Hepatocyte (in vitro differentiated cells): Measurements from ENCODE around the gene SHANK1. TPM values are rescaled to one million over a fixed set of nuclear protein-coding genes. Genes with fewer than 3 reads are reported as not detected.

ENCODE experiments used
- DNase-seq: peaks from one replicate; pipeline ENCODE4 v3.0.0-alpha.2; 2016; ENCODE audit warnings: low spot score
- H2AFZ ChIP-seq: fragments of 200-600 bp; sonication (generic); 2 replicates; pipeline ENCODE4 v1.6.0; 2016; ENCODE audit warnings: antibody characterized with exemption, mild to moderate bottlenecking
- H3K27ac ChIP-seq: fragments of 200-600 bp; sonication (generic); 2 replicates; pipeline ENCODE4 v1.5.1; 2016; ENCODE audit warnings: mild to moderate bottlenecking
- H3K27me3 ChIP-seq: fragments of 200-600 bp; sonication (generic); 2 replicates; pipeline ENCODE4 v1.6.1; 2016
- H3K36me3 ChIP-seq: fragments of 200-600 bp; sonication (generic); replicated peaks from 2 replicates; pipeline ENCODE4 v1.5.1; 2016; ENCODE audit warnings: low read depth; ENCODE audit not compliant: insufficient read depth
- H3K4me1 ChIP-seq: fragments of 200-600 bp; sonication (generic); 2 replicates; pipeline ENCODE4 v1.5.1; 2016; ENCODE audit warnings: mild to moderate bottlenecking, moderate library complexity; ENCODE audit not compliant: insufficient read depth
- H3K4me2 ChIP-seq: fragments of 200-600 bp; sonication (generic); 2 replicates; pipeline ENCODE4 v1.6.0; 2016
- H3K4me3 ChIP-seq: fragments of 200-600 bp; sonication (generic); 2 replicates; pipeline ENCODE4 v1.5.1; 2016; ENCODE audit warnings: mild to moderate bottlenecking
- H3K79me2 ChIP-seq: fragments of 200-600 bp; sonication (generic); 2 replicates; pipeline ENCODE4 v1.6.0; 2017; ENCODE audit warnings: mild to moderate bottlenecking
- H3K9me2 ChIP-seq: fragments of 200-600 bp; sonication (generic); replicated peaks from 2 replicates; pipeline ENCODE4 v1.6.0; 2017; ENCODE audit warnings: mild to moderate bottlenecking; ENCODE audit not compliant: insufficient read depth
- H3K9me3 ChIP-seq: fragments of 200-600 bp; sonication (generic); 2 replicates; pipeline ENCODE4 v1.5.1; 2016; ENCODE audit warnings: low read depth, mild to moderate bottlenecking
- H4K20me1 ChIP-seq: fragments of 200-600 bp; sonication (generic); 2 replicates; pipeline ENCODE4 v1.6.0; 2016; ENCODE audit warnings: mild to moderate bottlenecking; ENCODE audit not compliant: insufficient read depth, poor library complexity, severe bottlenecking
- CTCF ChIP-seq: fragments of 200-600 bp; sonication (generic); IDR thresholded peaks from 2 replicates; pipeline ENCODE4 v1.5.1; 2016; ENCODE audit warnings: antibody characterized with exemption, mild to moderate bottlenecking; ENCODE audit not compliant: poor library complexity
- EZH2 ChIP-seq: fragments of 200-600 bp; sonication (generic); IDR thresholded peaks from 2 replicates; pipeline ENCODE4 v1.6.1; 2016; ENCODE audit warnings: antibody characterized with exemption, mild to moderate bottlenecking, borderline replicate concordance
- EZH2phosphoT487 ChIP-seq: fragments of 200-600 bp; sonication (generic); IDR thresholded peaks from one replicate; pipeline ENCODE4 v1.6.1; 2018; ENCODE audit warnings: antibody characterized with exemption, mild to moderate bottlenecking, low read depth, moderate library complexity; ENCODE audit not compliant: unreplicated experiment, severe bottlenecking
- WGBS: methylation state at CpG from one replicate; pipeline ENCODE4 v1.1.6; 2016; ENCODE audit warnings: low lambda C conversion rate; ENCODE audit errors: missing lambda C conversion rate; 5-methylcytosine and 5-hydroxymethylcytosine counted together
- polyA plus RNA-seq: library from polyadenylated mRNA; unstranded; fragments of >200 nt; fragmentation: Nextera tagmentation; extraction: Ambion mirVana; gene quantifications from 2 replicates; pipeline ENCODE4 v1.2.1, GENCODE V29; 2016
- total RNA-seq: library from RNA; depleted of rRNA; stranded (reverse); fragments of >200 nt; gene quantifications from 2 replicates; pipeline ENCODE4 v1.2.3, GENCODE V29; 2014

The SHANK1 gene
- total and polyA plus RNA-seq, 2 experiments from 2014 or later, result 0.56 to 2.3 TPM

DNA sequence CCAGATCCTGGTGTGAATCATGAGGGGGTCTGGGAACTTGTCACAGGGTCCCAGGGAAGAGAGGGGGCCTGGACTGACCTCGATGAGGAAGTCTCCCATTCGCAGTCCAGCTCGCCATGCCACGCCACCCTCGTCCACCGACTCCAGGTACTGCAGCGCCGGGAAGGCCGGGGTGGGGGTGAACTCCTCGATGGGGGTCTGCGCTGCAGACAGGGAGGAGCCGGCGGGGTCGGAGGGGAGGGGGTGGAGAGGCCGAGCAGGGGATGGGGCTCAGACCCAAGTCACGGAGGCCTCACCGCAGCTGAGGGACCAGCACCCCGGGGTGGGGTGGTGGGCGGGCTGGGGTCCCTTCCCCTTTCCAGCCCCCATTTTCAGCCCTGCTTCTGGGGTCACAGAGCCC lies 30.8 kb downstream of the SHANK1 start:
- Histone ChIP-seq H3K4me2 (no peak overlapping the region), H3K4me1 (no peaks in the 10 kb centered on the region), H3K4me3 (no peak overlapping the region), H3K9me2 (no peaks in the 10 kb centered on the region), H3K9me3 (no peaks in the 10 kb centered on the region), H2AFZ (no peak overlapping the region), H3K27ac (no peak overlapping the region), H3K79me2 (no peaks in the 10 kb centered on the region), H4K20me1 (no peaks in the 10 kb centered on the region), H3K36me3 (no peaks in the 10 kb centered on the region), H3K27me3 (peaks cover 84% of the 10 kb centered on the region)
- TF ChIP-seq EZH2phosphoT487 (no peak), CTCF (no peak), EZH2 (no peak)
- no peak for DNase-seq
- WGBS, result 80% methylated on average over 8 of the region's 19 CpGs

DNA sequence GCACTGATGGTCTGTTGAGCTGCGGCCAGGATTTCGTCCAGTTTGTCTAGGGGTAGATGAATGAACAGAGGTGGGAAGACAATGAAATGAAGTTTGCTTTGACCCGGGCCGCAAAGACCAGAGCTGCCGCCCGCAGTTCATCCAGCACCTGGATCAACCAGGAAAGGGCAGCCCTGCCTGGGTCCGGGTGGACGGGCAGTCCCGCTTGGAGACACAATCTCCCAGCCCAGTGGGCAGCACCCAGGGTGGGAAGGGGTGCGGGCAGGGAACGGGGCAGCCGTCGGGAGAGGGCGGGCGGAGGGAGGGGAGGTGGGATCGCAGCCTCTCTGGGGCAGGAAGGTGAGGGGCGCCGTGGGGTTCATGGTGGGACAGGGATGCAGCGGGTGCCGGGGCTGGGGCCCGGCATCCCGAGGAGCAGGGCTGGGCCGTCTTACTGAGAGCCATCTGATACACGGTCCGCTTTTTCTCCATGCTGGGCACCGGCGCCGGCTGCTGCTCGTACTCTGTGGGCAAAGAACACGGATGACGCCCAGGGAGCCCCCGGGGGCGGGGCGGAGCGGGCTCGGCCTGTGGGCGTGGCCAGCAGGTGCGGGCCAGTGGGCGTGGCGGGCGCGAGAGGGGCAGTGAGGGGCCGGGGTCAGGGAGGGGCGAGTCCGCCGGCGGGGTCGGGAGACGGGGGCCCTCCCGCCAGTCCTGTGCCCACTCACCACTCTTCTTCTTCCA lies 33.1 kb downstream of the SHANK1 start:
- Histone ChIP-seq H4K20me1 (no peaks in the 10 kb centered on the region), H3K4me3 (no peak overlapping the region), H3K27me3 (peaks cover 70% of the 10 kb centered on the region), H3K4me2 (no peak overlapping the region), H3K4me1 (no peaks in the 10 kb centered on the region), H3K9me2 (no peaks in the 10 kb centered on the region), H3K9me3 (no peaks in the 10 kb centered on the region), H3K27ac (no peak overlapping the region), H3K79me2 (no peaks in the 10 kb centered on the region), H3K36me3 (no peaks in the 10 kb centered on the region), H2AFZ (no peak overlapping the region)
- WGBS, result 28% methylated on average over 28 of the region's 50 CpGs
- no peak for DNase-seq
- peak; percentile 43 for TF ChIP-seq EZH2
- TF ChIP-seq EZH2phosphoT487, result no peak

- H3K27me3 ChIP-seq, result peaks cover 26% of the 10 kb centered on the region
- no peaks in the 10 kb centered on the region for H3K9me3 ChIP-seq
- no peaks in the 10 kb centered on the region for H4K20me1 ChIP-seq
- H3K4me3 ChIP-seq, result no peak overlapping the region
- H3K27ac ChIP-seq, result no peak overlapping the region
- no peaks in the 10 kb centered on the region for H3K4me1 ChIP-seq
- no peaks in the 10 kb centered on the region for H3K9me2 ChIP-seq
- H2AFZ ChIP-seq, result no peak overlapping the region
- H3K4me2 ChIP-seq, result no peak overlapping the region
- H3K79me2 ChIP-seq, result no peaks in the 10 kb centered on the region
- no peak for TF ChIP-seq EZH2
- no peak for TF ChIP-seq EZH2phosphoT487
- TF ChIP-seq CTCF, result no peak
- peak; percentile 86 for DNase-seq
- 26% methylated on average over 23 of the region's 23 CpGs for WGBS
- H3K36me3 ChIP-seq, result no peaks in the 10 kb centered on the region
These were observed 40.2 kb downstream of the SHANK1 start for GRCh38 chr19:50679177-50680125.

GRCh38 chr19:50678323-50678722 lies 41.3 kb downstream of the SHANK1 start:
- WGBS, result 67% methylated on average over 1 of the region's 3 CpGs
- H3K4me1 ChIP-seq, result no peaks in the 10 kb centered on the region
- H3K27me3 ChIP-seq, result peaks cover 20% of the 10 kb centered on the region

More at GRCh38 chr19:50678323-50678722, 41.3 kb downstream of the SHANK1 start:
- Histone ChIP-seq H4K20me1 (no peaks in the 10 kb centered on the region), H2AFZ (no peak overlapping the region), H3K9me3 (no peaks in the 10 kb centered on the region), H3K79me2 (no peaks in the 10 kb centered on the region), H3K36me3 (no peaks in the 10 kb centered on the region), H3K9me2 (no peaks in the 10 kb centered on the region), H3K4me2 (no peak overlapping the region), H3K27ac (no peak overlapping the region), H3K4me3 (no peak overlapping the region)
- no peak for DNase-seq
- TF ChIP-seq EZH2 (no peak), CTCF (no peak), EZH2phosphoT487 (no peak)
